K562 (cell line): ENCODE results near the gene FRMD5. TPM values are rescaled to one million over a fixed set of nuclear protein-coding genes. Genes with fewer than 3 reads are reported as not detected.
"Not testable (repeated sequence)": the region's sequence is repeated elsewhere in the genome, so short reads cannot be mapped to it uniquely, and the experiment has no call there.

ENCODE experiments used
- ATAC-seq: fragments of 200-7000 bp; cut with Tn5 transposase; 3 replicates; pipeline ENCODE4 v1.9.1; 2020; ENCODE audit warnings: moderate library complexity
- BruUV-seq: library from RNA; stranded (reverse); fragments of 400-500 nt; replicated peaks from 2 replicates; lab custom pipeline; 2021; lab: Mats Ljungman, UMichigan
- CTCF ChIA-PET: fragments of 300-600 bp; formaldehyde crosslinking; extraction: SDS; loops from one replicate; lab custom pipeline; 2021; ENCODE audit warnings: low intra/inter-chr PET ratio; lab: Yijun Ruan, JAX
- POLR2A ChIA-PET: fragments of 300-600, 350-650 bp; sonication (Branson Sonifier 250); formaldehyde crosslinking; extraction: SDS; loops from one replicate; lab custom pipeline; 2021; ENCODE audit warnings: antibody characterized with exemption, inconsistent platforms; lab: Yijun Ruan, JAX
- DNase-seq, 4 experiments: peaks; one replicate each; pipeline versions ENCODE4 v3.0.0 to v3.0.0-alpha.2; 2011 to 2018; ENCODE audit warnings: low spot score in 3 of 4, mixed read lengths in 3 of 4; ENCODE audit errors: extremely low read depth in 1 of 4
- FAIRE-seq: peaks from 2 replicates; lab custom pipeline; 2011; peaks lifted over from hg19 to GRCh38; lab: Jason Lieb, UNC
- H2AFZ ChIP-seq: 2 replicates; pipeline ENCODE4 v1.6.0; 2011; ENCODE audit warnings: low read depth, low read length, control low read depth, inconsistent platforms
- H3K27ac ChIP-seq: fragments of 200-600 bp; 3 replicates; pipeline ENCODE4 v1.8.0; 2011; ENCODE audit warnings: low read depth, mild to moderate bottlenecking, control low read depth, inconsistent platforms, low read length, moderate library complexity, mixed read lengths; ENCODE audit errors: extremely low read depth
- H3K27me3 ChIP-seq, 2 experiments: fragments of 300-600 bp in 1 of 2; 2 replicates in 1 of 2; 3 replicates in 1 of 2; pipeline versions ENCODE4 v1.6.0 to v1.8.0; 2011; ENCODE audit warnings: inconsistent platforms in 2 of 2, low read length in 2 of 2, mild to moderate bottlenecking in 1 of 2, mixed read lengths in 1 of 2, moderate library complexity in 1 of 2; ENCODE audit not compliant: control insufficient read depth in 2 of 2, insufficient read depth in 2 of 2
- H3K36me3 ChIP-seq: fragments of 300-600 bp; 3 replicates; pipeline ENCODE4 v1.8.0; 2011; ENCODE audit warnings: mild to moderate bottlenecking, low read length, inconsistent platforms; ENCODE audit not compliant: control insufficient read depth, insufficient read depth
- H3K4me1 ChIP-seq, 2 experiments: fragments of 200-600 bp in 1 of 2; replicated peaks in 1 of 2; 2 replicates in 1 of 2; 3 replicates in 1 of 2; pipeline versions ENCODE4 v1.5.1 to v1.8.0; 2011; ENCODE audit warnings: inconsistent platforms in 2 of 2, low read length in 2 of 2, mild to moderate bottlenecking in 1 of 2, mixed read lengths in 1 of 2, moderate library complexity in 1 of 2; ENCODE audit not compliant: control insufficient read depth in 2 of 2, insufficient read depth in 2 of 2
- H3K4me2 ChIP-seq: 2 replicates; pipeline ENCODE4 v1.6.1; 2011; ENCODE audit warnings: low read length, control low read depth, inconsistent platforms, mixed read lengths; ENCODE audit not compliant: insufficient read depth
- H3K4me3 ChIP-seq: fragments of 200-600 bp; sonication (generic), shearing (Covaris generic); 2 replicates; pipeline ENCODE4 v1.5.1; 2016; ENCODE audit warnings: control low read depth, inconsistent platforms
- H3K79me2 ChIP-seq: fragments of 200-600 bp; 3 replicates; pipeline ENCODE4 v1.8.0; 2011; ENCODE audit warnings: low read length, inconsistent platforms; ENCODE audit not compliant: control insufficient read depth, insufficient read depth
- H3K9ac ChIP-seq, 2 experiments: 2 replicates each; pipeline versions ENCODE4 v1.6.0 to v1.6.1; 2011; ENCODE audit warnings: low read depth in 2 of 2, low read length in 2 of 2, control low read depth in 1 of 2, inconsistent platforms in 1 of 2, mild to moderate bottlenecking in 1 of 2, mixed read lengths in 1 of 2; ENCODE audit not compliant: insufficient read depth in 1 of 2
- H3K9me1 ChIP-seq: one replicate; pipeline ENCODE4 v1.6.0; 2011; ENCODE audit warnings: inconsistent platforms, mild to moderate bottlenecking, low read length, moderate library complexity; ENCODE audit not compliant: control insufficient read depth, insufficient read depth
- H3K9me3 ChIP-seq: replicated peaks from 2 replicates; pipeline ENCODE4 v1.5.1; 2011; ENCODE audit warnings: low read depth, low read length, inconsistent platforms; ENCODE audit not compliant: control insufficient read depth, insufficient read depth
- H4K20me1 ChIP-seq: replicated peaks from 2 replicates; pipeline ENCODE4 v1.6.1; 2011; ENCODE audit warnings: low read length, inconsistent platforms, mixed read lengths; ENCODE audit not compliant: control insufficient read depth, insufficient read depth
- EP400 ChIP-seq: fragments of 450-650 bp; IDR thresholded peaks from 2 replicates; pipeline ENCODE4 v1.6.1; 2017; ENCODE audit warnings: antibody characterized with exemption, mild to moderate bottlenecking, moderate library complexity
- EWSR1 ChIP-seq: fragments of 450-650 bp; IDR thresholded peaks from 2 replicates; pipeline ENCODE4 v1.6.1; 2018; ENCODE audit warnings: borderline replicate concordance, mild to moderate bottlenecking, low read depth, moderate library complexity; ENCODE audit not compliant: partially characterized antibody
- GABPA ChIP-seq: fragments of 200-800 bp; sonication (Bioruptor generic); conservative IDR thresholded peaks from 2 replicates; pipeline ENCODE4 v1.6.1; 2016; ENCODE audit warnings: low read depth, missing genetic modification characterization, missing compliant biosample characterization
- KLF13 ChIP-seq: fragments of 450-650 bp; IDR thresholded peaks from 2 replicates; pipeline ENCODE4 v1.6.1; 2016; ENCODE audit warnings: missing genetic modification characterization, low read depth, mild to moderate bottlenecking, missing compliant biosample characterization, moderate library complexity, borderline replicate concordance
- PHF20 ChIP-seq: fragments of 450-650 bp; IDR thresholded peaks from 2 replicates; pipeline ENCODE4 v1.6.1; 2018; ENCODE audit not compliant: partially characterized antibody
- RBM25 ChIP-seq: fragments of 200-400 bp; formaldehyde crosslinking; IDR thresholded peaks from 2 replicates; pipeline ENCODE4 v1.6.1; 2018; ENCODE audit warnings: low read length, low read depth, moderate library complexity; ENCODE audit not compliant: severe bottlenecking
- RUNX1 ChIP-seq: sonication (generic); IDR thresholded peaks from 2 replicates; pipeline ENCODE4 v1.6.1; 2016; ENCODE audit warnings: antibody characterized with exemption, low read depth
- SRSF7 ChIP-seq: fragments of 200-400 bp; formaldehyde crosslinking; optimal IDR thresholded peaks from 2 replicates; pipeline ENCODE3; 2017; ENCODE audit warnings: mild to moderate bottlenecking, low read depth, low read length
- ZNF146 ChIP-seq: IDR thresholded peaks from one replicate; pipeline ENCODE4 v1.6.1; 2018; ENCODE audit warnings: missing compliant biosample characterization; ENCODE audit not compliant: unreplicated experiment
- ZNF280B ChIP-seq: fragments of 250-450 bp; sonication (Bioruptor Pico); IDR thresholded peaks from 2 replicates; pipeline ENCODE4 v1.5.1; 2021; ENCODE audit warnings: mild to moderate bottlenecking
- ZNF696 ChIP-seq: fragments of 250-450 bp; sonication (Bioruptor Pico); conservative IDR thresholded peaks from 2 replicates; pipeline ENCODE4 v1.4.0; 2020; ENCODE audit warnings: mild to moderate bottlenecking, moderate library complexity
- ZNF780A ChIP-seq: fragments of 250-450 bp; sonication (Bioruptor Pico); IDR thresholded peaks from 2 replicates; pipeline ENCODE4 v1.5.0; 2021; ENCODE audit warnings: mild to moderate bottlenecking
- WGBS: fragments of 100-300 bp; shearing (Covaris generic); methylation state at CpG from one replicate; pipeline ENCODE4 v1.1.6; 2016; ENCODE audit warnings: low coverage, mixed read lengths; ENCODE audit not compliant: insufficient coverage; ENCODE audit errors: missing lambda C conversion rate; 5-methylcytosine and 5-hydroxymethylcytosine counted together
- in situ Hi-C: fragments of 300-500 bp; cut with MboI; formaldehyde crosslinking; loops from 4 replicates; pipeline ENCODE4 v1.15.0; 2018; ENCODE audit warnings: inconsistent platforms, mixed read lengths
- intact Hi-C: fragments of 100-400 bp; cut with micrococcal nuclease; formaldehyde crosslinking; loops from 2 replicates; pipeline ENCODE4 v1.14.2; 2022
- polyA plus RNA-seq, 8 experiments: library from polyadenylated mRNA; depleted of rRNA in 4 of 8; stranded (reverse) in 5 of 8; unstranded in 3 of 8; fragments of >200 nt; fragmentation: Nextera tagmentation in 2 of 8; fragmentation: Illumina TruSeq in 1 of 8; extraction: Ambion mirVana in 2 of 8; extraction: Trizol in 1 of 8; gene quantifications; 2 replicates each; pipeline versions ENCODE4 v1.2.1 to v1.2.3, GENCODE V29; 2011 to 2014; ENCODE audit warnings: inconsistent platforms in 1 of 8, missing spikeins in 1 of 8
- total RNA-seq, 7 experiments: library from RNA; depleted of rRNA in 6 of 7; stranded (reverse); fragments of >200 nt in 6 of 7; fragmentation: Illumina TruSeq in 2 of 7; extraction: Trizol in 2 of 7; gene quantifications; 2 replicates each; pipeline versions ENCODE4 v1.2.1 to v1.2.3, GENCODE V29; 2011 to 2021; ENCODE audit warnings: low replicate concordance in 1 of 7

Gene FRMD5
- total and polyA plus RNA-seq, 9 of the 15 experiments (the other 6 are each of a cell fraction or from before 2014, with no cell fraction given), result 0.13 to 0.38 TPM; not detected in 7

GRCh38 chr15:44032820-44033219 lies 162.3 kb downstream of the FRMD5 start:
- DNase-seq, ATAC-seq, H2AFZ ChIP-seq, H4K20me1 ChIP-seq, CTCF ChIA-PET, H3K4me2 ChIP-seq, in situ Hi-C loops, intact Hi-C loops, H3K4me3 ChIP-seq, H3K4me1 ChIP-seq, H3K79me2 ChIP-seq, H3K27me3 ChIP-seq, H3K9me1 ChIP-seq, FAIRE-seq, H3K9me3 ChIP-seq, H3K27ac ChIP-seq, H3K36me3 ChIP-seq, BruUV-seq, H3K9ac ChIP-seq: not testable (repeated sequence)
- TF ChIP-seq ZNF146 (CRISPR knock-in tag) (peak; percentile 69), RBM25 (peak; percentile 13)
- POLR2A ChIA-PET, result interaction anchor here (0.9 kb wide), 2 partner anchors 20 to 27 kb away, joined by 3 read pairs; no protein-coding TSS in a partner anchor

- no peak overlapping the region for H2AFZ ChIP-seq
- H3K79me2 ChIP-seq, result no peaks in the 10 kb centered on the region
- no peak overlapping the region for H3K4me3 ChIP-seq
- FAIRE-seq (no peak), ATAC-seq (no peak), DNase-seq (no peak)
- WGBS, result 0% methylated on average over 2 of the region's 2 CpGs
- no peaks in the 10 kb centered on the region for H3K9me1 ChIP-seq
- no peak overlapping the region for H3K27ac ChIP-seq
- H3K36me3 ChIP-seq, result no peaks in the 10 kb centered on the region
- no peaks in the 10 kb centered on the region for H3K4me1 ChIP-seq
- H4K20me1 ChIP-seq, result no peaks in the 10 kb centered on the region
- H3K27me3 ChIP-seq, result no peaks in the 10 kb centered on the region; a peak in 3 of 5 replicates
- in situ Hi-C loops, result no loop called here
- ChIA-PET POLR2A (interaction anchor here (0.6 kb wide), 1 partner anchor 135 kb away, joined by 3 read pairs; no protein-coding TSS in a partner anchor), CTCF (no interaction called here)
- H3K9me3 ChIP-seq, result no peaks in the 10 kb centered on the region
- H3K9ac ChIP-seq, result no peak overlapping the region
- H3K4me2 ChIP-seq, result no peak overlapping the region
- no TSS peak for BruUV-seq
- intact Hi-C loops, result no loop called here
- TF ChIP-seq PHF20 (no peak), ZNF780A (CRISPR knock-in tag) (no peak), KLF13 (tag) (no peak), GABPA (no peak), EWSR1 (no peak), ZNF696 (CRISPR knock-in tag) (no peak), EP400 (no peak), ZNF280B (CRISPR knock-in tag) (no peak), SRSF7 (no peak), RUNX1 (no peak)
Observed at GRCh38 chr15:44029940-44030568, 165.0 kb downstream of the FRMD5 start.
